HG02588 (cell line): ENCODE results near the gene ADAM30.

Experiments
- ATAC-seq: cut with Tn5 transposase; IDR thresholded peaks from one replicate; pipeline ENCODE4 v1.9.1; 2021; ENCODE audit warnings: mild to moderate bottlenecking, moderate library complexity; ENCODE audit not compliant: unreplicated experiment

Gene ADAM30

DNA sequence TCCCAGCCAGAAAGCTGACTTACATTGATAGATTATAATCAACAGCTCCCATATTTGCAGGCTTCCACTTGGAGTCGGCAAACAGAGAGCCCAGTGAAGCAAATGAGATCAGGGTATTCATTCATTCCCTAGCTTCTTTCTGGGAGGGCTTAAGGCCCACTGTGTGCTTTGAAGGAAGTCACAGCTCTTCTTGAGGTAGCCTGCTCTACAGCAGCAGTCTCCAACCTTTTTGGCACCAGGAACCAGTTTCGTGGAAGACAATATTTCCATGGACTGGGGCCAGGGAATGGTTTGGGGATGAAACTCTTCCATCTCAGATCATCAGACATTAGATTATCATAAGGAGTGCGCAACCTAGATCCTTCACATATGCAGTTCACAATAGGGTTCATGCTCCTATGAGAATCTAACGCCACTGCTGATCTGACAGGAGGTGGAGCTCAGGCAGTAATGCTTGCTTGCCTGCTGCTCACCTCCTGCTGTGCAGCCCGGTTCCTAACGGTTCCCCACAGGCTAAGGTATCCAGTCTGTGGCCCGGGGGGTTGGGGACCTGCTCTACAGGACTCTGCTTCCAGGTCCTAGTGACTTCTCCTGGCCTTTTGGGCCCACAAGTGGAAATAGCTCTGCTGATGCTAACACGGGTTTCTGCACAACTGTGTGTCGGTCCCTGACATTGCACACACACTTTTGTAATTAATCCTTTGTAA lies 13.7 kb upstream of the ADAM30 start:
- no peak for ATAC-seq

DNA sequence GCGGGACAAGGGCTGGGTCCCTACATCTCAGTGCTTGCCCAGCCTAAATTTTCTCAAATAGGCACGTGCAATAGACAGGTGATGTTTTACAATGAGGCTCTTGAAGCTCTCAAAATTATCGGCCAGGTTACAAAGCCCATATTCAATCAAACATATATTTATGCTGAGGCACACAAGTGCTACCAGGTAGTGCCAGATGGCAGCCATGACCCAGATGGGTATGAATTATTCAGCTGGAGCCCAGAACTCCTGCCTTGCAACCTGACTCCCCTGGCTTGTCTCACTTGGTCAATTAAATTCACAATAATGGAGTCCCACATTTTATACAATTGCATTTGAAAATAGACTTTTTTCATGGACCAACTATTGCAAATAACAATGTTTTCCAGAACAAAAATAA lies 12.3 kb upstream of the ADAM30 start:
- ATAC-seq: no peak

DNA sequence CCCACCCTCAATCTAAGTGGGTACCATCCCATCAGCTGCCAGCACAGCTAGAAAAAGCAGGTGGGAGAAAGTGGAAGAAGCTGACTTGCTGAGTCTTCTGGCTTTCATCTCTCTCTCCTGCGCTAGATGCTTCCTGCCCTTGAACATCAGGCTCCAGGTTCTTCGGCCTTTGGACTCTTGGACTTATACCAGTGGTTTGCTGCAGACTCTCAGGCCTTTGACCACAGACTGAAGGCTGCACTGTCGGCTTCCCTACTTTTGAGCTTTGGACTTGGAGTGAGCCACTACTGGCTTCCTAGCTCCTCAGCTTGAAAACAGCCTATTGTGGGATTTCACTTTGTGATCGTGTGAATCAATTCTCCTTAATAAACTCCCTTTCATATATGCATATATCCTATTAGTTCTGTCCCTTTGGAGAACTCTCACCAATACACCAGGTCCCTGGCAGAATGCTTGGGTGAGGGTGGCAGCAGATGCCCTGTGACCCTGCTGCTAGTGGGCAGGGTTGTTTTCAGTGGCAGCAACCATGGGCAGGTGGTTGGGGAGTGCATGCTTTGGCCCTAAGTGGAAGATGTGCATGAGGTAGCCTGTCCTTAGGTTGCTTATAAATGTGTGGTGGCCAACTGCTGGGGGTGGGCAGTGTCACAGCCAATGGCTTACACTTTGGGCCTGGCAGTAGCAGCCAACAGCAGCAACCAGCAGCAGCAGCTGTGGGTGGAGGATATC lies 10.8 kb upstream of the ADAM30 start:
- ATAC-seq: no peak

DNA sequence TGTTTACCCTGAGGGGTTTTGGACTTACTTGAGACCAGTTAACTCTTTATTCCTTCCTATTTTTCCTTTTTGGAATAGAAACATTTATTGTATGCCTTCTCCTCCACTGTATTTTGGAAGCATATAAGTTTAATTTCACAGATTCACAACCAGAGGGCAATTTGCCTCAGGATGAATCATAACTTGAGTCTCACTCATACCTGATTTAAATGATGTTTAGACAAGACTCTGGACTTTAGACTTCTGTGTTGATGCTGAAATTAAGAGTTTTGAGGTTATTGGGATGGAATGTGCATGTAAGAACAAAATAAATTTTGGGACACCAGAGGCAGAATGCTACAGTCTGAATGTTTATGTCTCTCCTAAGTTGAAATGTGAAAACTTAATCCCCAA lies 7.1 kb upstream of the ADAM30 start:
- no peak for ATAC-seq

DNA sequence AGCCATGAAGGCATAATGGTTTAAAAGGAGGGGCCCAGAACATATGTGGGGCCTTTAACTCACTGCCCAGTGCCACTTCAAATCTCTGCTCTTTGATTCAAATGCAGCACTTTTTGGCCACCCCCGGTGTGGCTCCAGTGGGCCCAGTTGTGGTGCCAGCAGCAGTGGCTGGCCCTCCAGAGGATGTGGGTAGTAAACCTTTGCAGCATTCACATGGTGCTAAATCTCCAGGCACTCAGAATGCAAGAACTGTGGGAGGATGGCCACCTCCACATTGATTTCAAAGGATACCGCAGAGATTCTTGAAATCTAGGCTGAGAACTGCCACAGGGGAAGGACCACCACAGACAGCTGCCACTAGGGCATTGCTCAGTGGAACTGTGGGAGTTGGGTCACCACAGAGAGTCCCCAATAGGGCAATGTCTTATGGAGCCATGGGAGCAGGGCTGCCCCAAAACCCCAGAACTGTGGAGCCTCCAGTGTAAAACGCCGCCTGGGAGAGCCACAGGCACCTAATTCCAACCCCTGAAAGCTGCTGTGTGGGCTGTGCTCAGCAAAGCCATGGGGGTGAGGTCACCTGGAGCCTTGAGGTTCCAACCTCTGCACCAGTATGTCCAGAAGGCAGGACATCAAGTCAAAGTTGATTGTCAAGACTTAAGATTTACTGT lies 6.6 kb upstream of the ADAM30 start:
- ATAC-seq: no peak

DNA sequence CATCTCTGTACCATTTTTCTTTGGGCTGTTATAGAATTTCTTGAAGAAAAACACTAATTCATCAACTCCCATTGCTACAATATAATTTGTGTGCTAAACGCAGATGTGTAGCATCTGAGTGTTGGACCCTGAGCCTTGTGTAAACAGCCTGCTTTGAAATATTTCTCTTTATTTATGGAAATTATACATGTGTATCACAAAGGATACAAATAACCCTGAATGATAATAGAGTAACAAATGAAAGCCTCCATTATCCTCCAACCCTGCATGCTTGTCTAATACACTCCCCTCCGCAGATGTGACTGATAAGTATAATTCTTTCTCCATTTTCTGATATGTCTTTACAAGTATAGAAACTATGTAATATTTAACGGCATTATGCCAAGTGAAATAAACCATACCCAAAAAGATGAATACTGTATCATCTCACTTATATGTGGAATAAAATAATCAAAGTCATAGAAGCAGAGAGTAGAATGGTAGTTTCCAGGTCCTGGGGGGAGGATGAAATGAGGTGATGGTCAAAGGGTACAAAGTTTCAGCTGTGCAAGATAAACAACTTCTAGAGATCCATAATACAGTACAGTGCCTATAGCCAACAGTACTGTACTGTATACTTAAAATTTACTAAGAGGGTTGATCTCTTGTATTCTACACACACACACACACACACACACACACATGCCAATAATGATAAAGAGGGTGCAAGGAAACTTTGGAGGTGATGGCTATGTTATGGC lies 2.8 kb upstream of the ADAM30 start:
- no peak for ATAC-seq

DNA sequence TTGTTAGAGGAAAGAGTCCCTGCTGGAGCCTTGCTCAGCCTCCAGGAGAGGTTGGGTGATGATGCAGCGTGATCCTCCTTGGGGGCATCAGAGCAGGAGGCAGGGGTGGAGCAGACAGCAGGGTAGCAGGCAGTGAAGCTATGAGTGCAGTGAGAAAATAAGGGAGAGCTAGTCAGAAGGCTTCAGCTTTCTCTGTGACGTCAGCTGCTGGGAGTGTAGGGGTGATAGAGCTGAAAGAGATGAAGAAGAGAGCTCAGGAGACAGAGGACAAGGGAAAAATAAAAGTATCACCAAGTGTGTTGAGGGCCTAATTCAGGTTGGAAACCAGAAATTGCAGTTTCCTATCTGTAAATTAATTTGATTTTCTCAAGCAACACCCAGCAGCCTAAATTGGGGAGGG lies 2.2 kb upstream of the ADAM30 start:
- ATAC-seq: no peak

DNA sequence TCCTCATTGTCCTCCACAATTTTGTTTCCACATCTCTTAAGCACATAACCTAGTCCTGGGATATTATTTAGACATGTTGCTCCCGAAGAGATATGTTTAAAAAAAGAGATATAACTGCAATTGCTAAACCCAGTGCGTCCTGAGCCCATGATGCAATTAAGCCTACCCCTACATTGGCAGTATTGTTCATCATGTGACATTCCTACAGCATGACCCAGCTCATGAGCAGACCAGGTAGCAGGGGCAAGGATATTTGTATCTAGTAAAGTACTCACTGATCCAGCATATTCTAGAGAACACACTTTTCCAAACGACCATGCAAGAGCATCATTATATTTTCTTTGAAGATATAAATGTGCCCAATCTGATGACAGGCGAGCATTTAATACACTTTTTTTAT lies 1.2 kb downstream of the ADAM30 start:
- ATAC-seq: no peak

DNA sequence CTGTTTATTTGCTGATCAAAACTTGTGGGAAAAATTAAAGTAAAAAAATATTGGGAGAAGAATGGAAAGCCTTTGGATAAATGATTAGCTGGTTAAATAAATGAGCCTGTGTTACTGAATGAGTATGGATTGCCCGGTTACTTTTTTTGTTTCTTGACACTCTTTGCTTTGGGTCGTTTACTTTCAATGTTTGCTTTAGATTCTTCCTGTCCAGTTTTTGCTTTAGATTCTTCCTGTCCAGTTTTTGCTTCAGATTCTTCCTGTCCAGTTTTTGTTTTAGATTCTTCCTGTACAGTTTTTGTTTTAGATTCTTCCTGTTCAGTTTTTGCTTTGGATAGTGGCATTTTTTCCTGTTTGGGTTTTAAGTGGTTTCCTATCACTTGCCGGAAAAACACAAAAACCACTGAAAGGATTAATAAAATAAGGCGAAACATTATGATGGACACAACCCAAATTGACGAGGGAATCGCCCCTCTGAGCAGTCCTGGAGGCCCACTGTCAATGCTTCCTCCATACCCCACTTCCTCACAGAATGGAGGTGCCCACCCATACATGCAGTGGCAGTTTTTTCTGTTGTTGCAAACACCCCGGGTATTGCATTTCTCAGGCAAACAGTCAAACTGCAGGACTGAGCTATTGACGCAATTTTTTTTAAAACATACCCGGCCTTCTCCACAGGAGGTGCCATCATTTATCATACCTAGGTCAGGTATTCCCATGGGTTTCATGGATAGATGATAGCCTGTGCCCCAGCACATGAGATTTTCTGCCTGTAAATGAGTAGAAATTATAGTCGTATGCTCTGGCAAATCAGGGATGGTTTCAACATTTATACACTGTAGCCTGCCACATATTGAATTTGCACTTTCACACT lies 2.3 kb downstream of the ADAM30 start:
- ATAC-seq: no peak

DNA sequence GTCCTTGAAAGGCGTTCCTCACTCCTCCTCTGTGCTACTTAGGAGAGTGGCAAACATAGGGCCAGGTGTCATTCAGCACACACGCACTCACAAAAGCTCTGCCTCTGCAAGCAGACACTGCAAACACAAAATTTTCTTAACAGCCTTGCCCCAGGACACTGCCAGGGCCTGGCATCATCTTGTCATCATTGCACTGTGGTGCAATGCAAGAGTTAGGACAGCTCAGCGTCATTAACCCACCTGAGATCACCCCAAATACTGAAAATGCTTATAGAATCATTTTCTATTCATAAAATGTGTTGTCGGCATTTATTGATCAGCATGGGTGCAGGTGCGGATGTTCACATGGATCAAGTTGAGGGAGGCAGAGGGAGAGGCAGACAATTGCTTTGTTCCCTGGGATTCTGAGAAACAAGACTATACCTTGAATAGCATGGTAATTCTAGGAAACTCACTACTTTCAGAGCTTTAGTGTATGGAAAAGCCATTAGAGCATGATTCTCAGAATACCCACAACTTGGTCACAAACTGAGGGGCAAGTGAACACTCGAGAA lies 3.0 kb downstream of the ADAM30 start:
- ATAC-seq: no peak

DNA sequence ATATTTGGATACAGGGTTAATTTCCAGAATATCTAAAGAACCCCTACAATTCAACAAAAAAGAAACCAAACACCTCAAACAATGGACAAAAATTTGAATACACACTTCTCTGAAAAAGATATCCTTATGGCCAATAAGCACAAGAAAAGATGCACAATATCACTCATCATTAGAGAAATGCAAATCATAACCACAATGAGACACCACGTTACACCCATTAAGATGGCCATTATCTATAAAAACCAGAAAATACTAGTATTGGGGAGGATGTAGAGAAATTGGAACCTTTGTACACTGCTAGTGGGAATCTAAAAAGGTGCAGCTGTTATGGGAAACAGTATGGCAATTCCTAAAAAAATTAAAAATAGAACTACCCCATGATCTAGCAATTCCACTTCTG lies 4.9 kb downstream of the ADAM30 start:
- no peak for ATAC-seq

DNA sequence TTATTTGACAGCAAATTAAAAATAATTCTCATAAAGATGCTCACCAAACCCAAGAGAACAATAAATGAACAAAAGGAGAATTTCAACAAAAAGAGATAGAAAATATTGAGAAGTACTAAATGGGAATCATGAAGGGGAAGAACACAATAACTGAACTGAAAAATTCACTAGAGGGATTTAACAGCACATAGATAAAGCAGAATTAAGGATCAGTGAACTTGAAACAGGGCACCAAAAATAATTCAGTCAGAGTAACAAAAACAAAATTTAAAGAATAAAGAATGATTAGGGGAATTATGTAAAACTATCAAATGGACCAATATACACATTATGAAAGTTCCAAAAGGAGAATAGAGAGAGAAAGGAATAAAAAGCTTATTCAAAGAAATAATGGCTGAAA lies 7.8 kb downstream of the ADAM30 start:
- no peak for ATAC-seq

DNA sequence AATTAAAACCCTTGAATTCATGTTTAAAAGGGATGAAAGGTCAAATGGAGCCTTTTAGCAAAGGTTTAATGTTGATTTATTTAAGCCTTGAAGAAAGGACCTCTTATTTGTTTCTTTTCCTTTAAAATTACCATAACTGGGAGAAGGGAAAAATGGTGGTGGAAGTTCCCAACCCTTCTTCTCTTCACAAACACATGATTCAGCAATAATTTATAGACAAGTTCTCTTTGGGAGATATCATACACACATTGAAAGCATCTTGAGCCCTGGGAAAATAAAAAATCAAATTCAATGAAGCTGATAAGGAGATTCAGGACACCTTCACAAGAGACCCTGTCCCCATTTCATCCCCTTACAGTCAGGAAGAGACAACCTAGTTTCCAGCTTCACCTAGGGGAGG lies 8.9 kb downstream of the ADAM30 start:
- no peak for ATAC-seq

DNA sequence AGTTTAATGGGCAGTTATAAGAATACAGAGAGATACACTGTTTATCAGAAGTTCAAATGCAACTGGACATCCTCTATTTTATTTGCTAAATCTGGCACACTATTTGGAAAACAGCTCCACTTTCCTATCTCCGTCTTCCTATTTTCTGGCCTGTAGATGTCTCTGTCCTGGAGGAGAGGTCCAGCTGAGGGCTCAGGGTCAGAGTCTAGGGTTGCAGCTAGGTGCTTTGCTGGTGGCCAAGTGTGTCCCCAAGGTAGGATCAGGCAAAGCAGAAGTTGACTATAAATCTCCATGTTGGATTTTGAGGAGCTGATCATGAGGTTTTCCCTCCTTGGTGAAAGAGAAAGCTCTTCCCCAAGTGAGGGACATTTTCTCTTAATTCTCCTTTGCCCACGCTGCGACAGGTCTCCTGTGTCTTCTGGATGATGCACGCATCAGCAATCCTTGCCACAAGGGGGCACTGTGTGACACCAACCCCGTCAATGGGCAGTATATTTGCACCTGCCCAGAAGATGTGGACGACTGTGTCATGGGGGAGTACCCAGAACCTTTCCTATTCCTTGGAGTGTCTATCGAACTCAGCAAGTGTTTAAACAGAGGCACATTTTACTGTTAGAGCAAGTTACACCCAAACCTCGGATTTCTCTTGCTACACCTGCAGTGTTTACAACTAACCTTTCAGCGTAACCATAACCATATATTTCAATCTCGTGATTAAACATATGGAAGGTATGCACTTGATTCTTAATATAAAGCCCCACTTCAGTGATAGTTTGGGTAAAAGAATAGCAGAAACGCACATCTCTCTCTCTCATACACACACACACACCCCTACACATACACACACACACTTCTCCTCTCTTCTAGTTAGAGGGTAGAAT lies 10.2 kb downstream of the ADAM30 start:
- ATAC-seq: no peak

DNA sequence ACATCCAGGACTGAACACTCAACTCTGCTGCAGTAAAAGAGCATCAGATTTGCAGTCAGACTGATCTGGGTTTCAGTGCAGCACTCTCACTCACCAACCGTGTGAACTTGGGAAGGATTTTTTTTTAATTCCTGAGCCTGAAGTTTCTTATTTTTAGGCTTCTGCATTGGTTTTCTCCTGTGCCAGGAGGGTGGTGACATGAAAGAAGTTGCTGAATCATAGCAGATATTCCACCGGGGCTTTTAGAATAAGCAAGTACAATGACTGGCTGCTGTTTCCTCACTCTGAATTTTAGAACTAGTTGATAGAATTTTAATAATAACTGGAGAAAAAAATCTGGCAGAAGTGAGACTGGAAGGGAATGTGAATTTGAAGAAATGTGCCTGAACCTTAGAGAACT lies 11.6 kb downstream of the ADAM30 start:
- no peak for ATAC-seq

DNA sequence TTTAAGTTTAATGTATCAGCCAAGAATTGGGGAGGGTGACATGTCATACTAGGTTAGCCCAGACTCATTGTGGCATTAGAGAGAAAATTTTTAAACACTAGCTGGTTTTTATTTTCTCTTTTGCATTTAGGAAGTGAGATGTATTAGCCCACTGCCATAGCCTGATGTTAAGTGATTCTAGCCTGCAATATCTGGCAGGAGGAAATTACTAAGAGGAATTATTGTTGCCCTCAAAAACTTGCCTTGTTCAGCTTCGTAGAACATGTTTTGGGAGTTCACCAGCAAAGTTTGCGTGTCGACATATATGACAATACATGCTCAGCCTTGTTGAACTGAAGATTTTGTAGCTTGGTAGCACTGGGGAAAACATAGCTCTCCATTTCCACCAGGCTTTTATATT lies 12.5 kb downstream of the ADAM30 start:
- no peak for ATAC-seq

DNA sequence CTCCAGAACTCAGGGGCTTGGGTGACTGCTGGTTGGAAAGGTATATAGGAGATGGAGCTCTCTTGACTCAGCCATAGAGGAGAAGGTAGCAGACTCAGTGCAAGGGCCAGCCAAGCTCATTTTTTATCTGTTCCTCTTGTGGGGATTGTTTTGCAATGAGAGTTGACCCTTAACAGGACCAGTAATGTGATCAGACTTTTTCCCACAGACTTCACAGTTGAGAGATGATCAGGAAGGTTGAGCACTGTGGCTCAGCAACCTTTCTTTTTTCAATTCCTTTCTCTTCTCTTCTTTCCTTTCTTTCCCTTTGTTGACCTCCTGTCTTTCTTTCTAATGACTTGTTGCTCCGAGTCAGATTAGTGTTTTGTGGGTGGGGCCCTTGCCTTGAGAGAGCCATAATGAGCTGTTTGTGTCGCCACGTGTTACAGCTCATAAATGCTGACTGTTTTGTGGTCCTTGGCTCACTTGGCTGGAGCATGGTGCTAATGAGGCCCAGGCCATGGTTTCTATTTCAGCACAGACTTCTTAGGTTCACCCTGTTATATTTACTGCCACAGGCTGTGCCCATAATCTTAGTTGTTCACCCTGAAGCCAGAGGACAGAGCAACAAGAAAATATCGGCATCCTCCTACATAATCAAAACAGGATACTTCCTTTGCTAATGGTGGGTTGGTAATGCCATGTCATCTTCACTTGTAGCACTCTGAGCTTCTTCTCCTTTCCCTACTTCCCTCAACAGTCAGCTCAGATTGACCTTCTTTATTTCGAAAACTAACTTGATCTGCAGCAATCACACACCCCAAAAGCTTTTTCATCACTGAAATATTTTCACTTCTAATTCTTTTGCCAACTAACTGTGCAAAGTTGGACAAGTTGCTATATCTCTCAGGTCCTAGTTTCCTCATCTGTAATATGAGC lies 13.9 kb downstream of the ADAM30 start:
- no peak for ATAC-seq
